PC-9 (cell line): Measurements from ENCODE around the gene UPF2. TPM values are rescaled to one million over a fixed set of nuclear protein-coding genes. Genes with fewer than 3 reads are reported as not detected.

Source experiments
- BruUV-seq: library from RNA; stranded (reverse); fragments of 400-500 nt; replicated peaks from 2 replicates; lab custom pipeline; 2021; lab: Mats Ljungman, UMichigan
- CTCF ChIA-PET: fragments of 300-600 bp; sonication (Branson Sonifier 250); formaldehyde crosslinking; loops from one replicate; lab custom pipeline; 2022; ENCODE audit warnings: antibody characterized with exemption; lab: Charles Lee
- POLR2A ChIA-PET: fragments of 300-600 bp; sonication (Branson Sonifier 250); formaldehyde crosslinking; loops from one replicate; lab custom pipeline; 2022; ENCODE audit warnings: antibody characterized with exemption; ENCODE audit not compliant: unreplicated experiment; lab: Charles Lee
- DNase-seq, 2 experiments: peaks; one replicate each; pipeline versions ENCODE4 v3.0.0 to v3.0.0-alpha.2; 2015 to 2022; ENCODE audit warnings: mixed read lengths in 1 of 2
- H2AFZ ChIP-seq: fragments of 200-600 bp; sonication (generic); 2 replicates; pipeline ENCODE4 v1.8.1; 2017; ENCODE audit warnings: antibody characterized with exemption
- H3F3A ChIP-seq: fragments of 200-600 bp; sonication (generic); 2 replicates; pipeline ENCODE4 v1.8.1; 2017; ENCODE audit warnings: antibody characterized with exemption, mild to moderate bottlenecking, low read depth; ENCODE audit not compliant: insufficient read depth
- H3K27ac ChIP-seq: fragments of 200-600 bp; sonication (generic); 2 replicates; pipeline ENCODE4 v1.6.1; 2016; ENCODE audit warnings: mixed run types
- H3K27me3 ChIP-seq: fragments of 200-600 bp; sonication (generic); 2 replicates; pipeline ENCODE4 v1.6.1; 2016; ENCODE audit warnings: low read depth, mixed run types; ENCODE audit not compliant: insufficient read depth
- H3K36me3 ChIP-seq: fragments of 200-600 bp; sonication (generic); 2 replicates; pipeline ENCODE4 v1.6.1; 2016; ENCODE audit warnings: low read depth, mixed run types
- H3K4me1 ChIP-seq: fragments of 200-600 bp; sonication (generic); replicated peaks from 2 replicates; pipeline ENCODE4 v1.6.1; 2016; ENCODE audit warnings: mixed run types; ENCODE audit not compliant: insufficient read depth
- H3K4me2 ChIP-seq: fragments of 200-600 bp; sonication (generic); 2 replicates; pipeline ENCODE4 v1.6.1; 2017; ENCODE audit warnings: mixed run types
- H3K4me3 ChIP-seq: fragments of 200-600 bp; sonication (generic); 2 replicates; pipeline ENCODE4 v1.6.1; 2016; ENCODE audit warnings: mixed run types
- H3K79me2 ChIP-seq: fragments of 200-600 bp; sonication (generic); 2 replicates; pipeline ENCODE4 v1.6.1; 2017; ENCODE audit warnings: low read depth, mixed run types
- H3K9me2 ChIP-seq: fragments of 200-600 bp; sonication (generic); 2 replicates; pipeline ENCODE4 v1.8.1; 2017; ENCODE audit warnings: mild to moderate bottlenecking; ENCODE audit not compliant: insufficient read depth
- H3K9me3 ChIP-seq: fragments of 200-600 bp; sonication (generic); 2 replicates; pipeline ENCODE4 v1.8.1; 2016; ENCODE audit warnings: low read depth; ENCODE audit not compliant: insufficient read depth
- H4K20me1 ChIP-seq: fragments of 200-600 bp; sonication (generic); 2 replicates; pipeline ENCODE4 v1.8.1; 2017; ENCODE audit not compliant: insufficient read depth
- CTCF ChIP-seq: fragments of 200-600 bp; sonication (generic); conservative IDR thresholded peaks from 2 replicates; pipeline ENCODE4 v1.6.1; 2017; ENCODE audit warnings: mixed run types, antibody characterized with exemption, mild to moderate bottlenecking, moderate library complexity
- EZH2 ChIP-seq: fragments of 200-600 bp; sonication (generic); IDR thresholded peaks from 2 replicates; pipeline ENCODE4 v1.8.0; 2017; ENCODE audit warnings: antibody characterized with exemption, low read depth
- intact Hi-C: fragments of 100-400 bp; cut with micrococcal nuclease; formaldehyde crosslinking; loops from one replicate; pipeline ENCODE4 v1.10.0; 2022; ENCODE audit not compliant: unreplicated experiment
- total RNA-seq: library from RNA; stranded (reverse); gene quantifications from 2 replicates; pipeline ENCODE4 v1.2.3, GENCODE V29; 2021

UPF2 gene
- total RNA-seq, 1 experiment from 2014 or later = 25.9 TPM

- Histone ChIP-seq H3K4me1 (peaks cover 17% of the 10 kb centered on the region), H3K4me3 (peak overlapping the region; percentile 90), H3K9me2 (no peaks in the 10 kb centered on the region), H3K79me2 (peaks cover 57% of the 10 kb centered on the region), H3F3A (no peaks in the 10 kb centered on the region), H3K36me3 (no peaks in the 10 kb centered on the region), H2AFZ (peak overlapping the region; percentile 88), H3K4me2 (peak overlapping the region; percentile 94), H3K27me3 (no peaks in the 10 kb centered on the region), H3K9me3 (no peaks in the 10 kb centered on the region), H3K27ac (peak overlapping the region; percentile 86), H4K20me1 (no peaks in the 10 kb centered on the region; the same call in 1 of the 2 replicates)
- CTCF ChIA-PET = interaction anchor here (0.7 kb wide), 1 partner anchor 40 kb away, joined by 4 read pairs; no protein-coding TSS in a partner anchor
- peak in 1 of 2 experiments; percentile 10 for DNase-seq
- BruUV-seq = no TSS peak
- intact Hi-C loops = loop anchor here (2.0 kb wide), 1 partner anchor 155 kb away; the partner anchor contains the start of gene CDC123
- no peak for TF ChIP-seq EZH2
- no peak for TF ChIP-seq CTCF
- POLR2A ChIA-PET = interaction anchor here (0.9 to 1.0 kb wide), 3 partner anchors 26 to 154 kb away, joined by 4 to 13 read pairs (median 7); partner anchors contain the start of genes CDC123 and NUDT5
Measured at GRCh38 chr10:12041766-12042408, 722 bp downstream of the UPF2 start.

GRCh38 chr10:12036073-12036655 is 6.4 kb downstream of the UPF2 start:
- Histone ChIP-seq H3F3A (no peaks in the 10 kb centered on the region), H3K9me3 (no peaks in the 10 kb centered on the region), H3K9me2 (no peaks in the 10 kb centered on the region), H3K4me2 (no peak overlapping the region), H3K27ac (no peak overlapping the region), H3K36me3 (0 out of 2 replicates have a peak, but pooled peaks cover 3% of the 10 kb centered on the region), H3K27me3 (no peaks in the 10 kb centered on the region), H4K20me1 (no peaks in the 10 kb centered on the region; the same call in 1 of the 2 replicates), H3K4me3 (no peak overlapping the region), H3K79me2 (peaks cover 49% of the 10 kb centered on the region), H3K4me1 (peaks cover 9% of the 10 kb centered on the region), H2AFZ (no peak overlapping the region)
- ChIA-PET POLR2A (interaction anchor here (0.5 kb wide), 1 partner anchor 33 kb away, joined by 3 read pairs; no protein-coding TSS in a partner anchor), CTCF (no interaction called here)
- intact Hi-C loops = no loop called here
- TF ChIP-seq EZH2 (no peak), CTCF (no peak)
- no TSS peak for BruUV-seq
- DNase-seq = no peak

- no peak overlapping the region for H3K4me3 ChIP-seq
- CTCF ChIA-PET = no interaction called here
- no peaks in the 10 kb centered on the region for H3F3A ChIP-seq
- H4K20me1 ChIP-seq = no peaks in the 10 kb centered on the region
- peaks cover 7% of the 10 kb centered on the region; the same call in 1 of the 2 replicates for H3K36me3 ChIP-seq
- no peaks in the 10 kb centered on the region for H3K27me3 ChIP-seq
- peaks cover 15% of the 10 kb centered on the region for H3K79me2 ChIP-seq
- intact Hi-C loops = no loop called here
- BruUV-seq = no TSS peak
- no peaks in the 10 kb centered on the region for H3K9me3 ChIP-seq
- no peaks in the 10 kb centered on the region for H3K9me2 ChIP-seq
- DNase-seq = no peak
- no peak overlapping the region for H3K4me2 ChIP-seq
- no peak overlapping the region for H2AFZ ChIP-seq
- no peaks in the 10 kb centered on the region for H3K4me1 ChIP-seq
- POLR2A ChIA-PET = interaction anchor here (0.7 kb wide), 1 partner anchor 21 kb away, joined by 4 read pairs; no protein-coding TSS in a partner anchor
- TF ChIP-seq EZH2 = no peak
- TF ChIP-seq CTCF = no peak
- H3K27ac ChIP-seq = no peak overlapping the region
Measured at GRCh38 chr10:12031404-12031803, 11.2 kb downstream of the UPF2 start.
